Stimulated activated CD4-positive, alpha-beta T cell treated with anti-CD3 and anti-CD28 coated beads, Interleukin-1b, Interleukin-23, amount 100 ng/mL, for 48 hours (primary cell): ENCODE data around the gene SLC44A4.
"Not testable (repeated sequence)": the region's sequence is repeated elsewhere in the genome, so short reads cannot be mapped to it uniquely, and the experiment has no call there.

ENCODE experiments used
- DNase-seq: peaks from one replicate; pipeline ENCODE4 v3.0.0-alpha.2; 2020

Gene SLC44A4

GRCh38 chr6:31878222-31878621, 575 bp downstream of the SLC44A4 start:
- DNase-seq: no peak

- DNase-seq: no peak
Observed at GRCh38 chr6:31877651-31878161, 1.1 kb downstream of the SLC44A4 start.

GRCh38 chr6:31877125-31877650, 1.6 kb downstream of the SLC44A4 start:
- DNase-seq: no peak

- DNase-seq: no peak
Observed at GRCh38 chr6:31876357-31876756, 2.4 kb downstream of the SLC44A4 start.

GRCh38 chr6:31875877-31876276, 2.9 kb downstream of the SLC44A4 start:
- DNase-seq: no peak

- no peak for DNase-seq
Observed at GRCh38 chr6:31874836-31875572, 3.8 kb downstream of the SLC44A4 start.

- no peak for DNase-seq
Observed at GRCh38 chr6:31874084-31874670, 4.6 kb downstream of the SLC44A4 start.

- DNase-seq: no peak
Observed at GRCh38 chr6:31871046-31871659, 7.6 kb downstream of the SLC44A4 start.

GRCh38 chr6:31870385-31870921, 8.3 kb downstream of the SLC44A4 start:
- DNase-seq: no peak

GRCh38 chr6:31869343-31869742, 9.5 kb downstream of the SLC44A4 start:
- no peak for DNase-seq

- DNase-seq: not testable (repeated sequence)
Observed at GRCh38 chr6:31868658-31868971, 10.2 kb downstream of the SLC44A4 start.

- DNase-seq: no peak
Observed at GRCh38 chr6:31865205-31866118, 13.3 kb downstream of the SLC44A4 start.

GRCh38 chr6:31864818-31865204, 14.0 kb downstream of the SLC44A4 start:
- no peak for DNase-seq

- DNase-seq: not testable (repeated sequence)
Observed at GRCh38 chr6:31864123-31864562, 14.7 kb downstream of the SLC44A4 start.

GRCh38 chr6:31862344-31863235, 16.2 kb downstream of the SLC44A4 start, which contains the start of gene NEU1:
TSS of gene NEU1 (minus strand) at chr6:31862821. CDS start at chr6:31862776, 45 bp downstream.
- DNase-seq: peak; percentile 100

- no peak for DNase-seq
Observed at GRCh38 chr6:31861919-31862343, 16.9 kb downstream of the SLC44A4 start.

GRCh38 chr6:31861150-31861549, 17.6 kb downstream of the SLC44A4 start:
- no peak for DNase-seq

- DNase-seq: no peak
Observed at GRCh38 chr6:31860349-31860748, 18.4 kb downstream of the SLC44A4 start.

- no peak for DNase-seq
Observed at GRCh38 chr6:31859923-31860322, 18.9 kb downstream of the SLC44A4 start.

GRCh38 chr6:31858707-31859106, 20.1 kb downstream of the SLC44A4 start:
- no peak for DNase-seq

- DNase-seq: not testable (repeated sequence)
Observed at GRCh38 chr6:31857774-31858173, 21.0 kb downstream of the SLC44A4 start.
